Stimulated activated CD4-positive, alpha-beta T cell treated with anti-CD3 and anti-CD28 coated beads, Interleukin-4, amount 100 ng/mL, for 1 hour (primary cell): Measurements from ENCODE around the gene HADHA.
A peak's percentile ranks its signal among the peaks of the same experiment; 100 is the strongest.

Source experiments
- DNase-seq: peaks from one replicate; pipeline ENCODE4 v3.0.0-alpha.2; 2020

Gene HADHA

GRCh38 chr2:26243470-26244308 is 743 bp downstream of the HADHA start:
- peak; percentile 4 for DNase-seq

DNA sequence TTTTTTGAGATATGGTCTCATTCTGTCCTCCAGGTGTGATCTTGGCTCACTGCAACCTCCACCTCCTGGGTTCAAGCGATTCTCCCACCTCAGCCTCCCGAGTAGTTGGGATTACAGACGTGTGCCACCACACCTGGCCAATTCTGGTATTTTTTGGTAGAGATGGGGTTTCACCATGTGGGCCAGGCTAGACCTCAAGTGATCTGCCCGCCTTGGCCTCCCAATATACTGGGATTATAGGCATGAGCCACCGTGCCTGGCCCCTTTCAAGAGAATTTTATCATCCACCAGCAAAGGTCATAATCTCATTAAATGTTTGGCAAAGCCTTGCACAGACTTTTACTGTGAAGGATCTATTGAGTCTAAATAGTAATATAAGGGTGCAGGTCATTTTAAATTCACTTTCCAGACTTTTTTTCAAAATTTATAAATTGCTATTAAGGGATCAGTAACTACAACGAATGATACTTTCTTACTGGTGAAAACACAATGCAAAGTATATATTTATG is 2.5 kb downstream of the HADHA start:
- DNase-seq = no peak

- DNase-seq = no peak
Observed at GRCh38 chr2:26238311-26238958, 6.0 kb downstream of the HADHA start.

DNA sequence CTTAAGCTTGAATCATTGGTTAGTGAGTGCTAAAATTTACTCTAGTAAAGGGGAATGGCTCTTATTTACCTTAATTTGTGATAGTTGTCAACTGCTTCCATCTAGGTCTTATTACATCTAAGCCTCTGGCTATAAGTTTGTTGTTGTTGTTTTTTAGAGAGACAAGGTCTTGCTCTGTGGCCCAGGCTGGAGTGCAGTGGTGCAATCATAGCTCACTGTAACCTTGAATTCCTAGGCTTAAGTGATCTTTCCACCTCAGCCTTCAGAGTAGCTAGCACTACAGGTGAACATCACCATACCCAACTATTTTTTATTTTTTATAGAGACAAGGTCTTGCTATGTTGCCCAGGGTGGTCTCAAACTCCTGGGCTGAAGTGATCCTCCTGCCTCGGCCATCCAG is 6.6 kb downstream of the HADHA start:
- no peak for DNase-seq

- DNase-seq = no peak
Observed at GRCh38 chr2:26235089-26235488, 9.3 kb downstream of the HADHA start.

DNA sequence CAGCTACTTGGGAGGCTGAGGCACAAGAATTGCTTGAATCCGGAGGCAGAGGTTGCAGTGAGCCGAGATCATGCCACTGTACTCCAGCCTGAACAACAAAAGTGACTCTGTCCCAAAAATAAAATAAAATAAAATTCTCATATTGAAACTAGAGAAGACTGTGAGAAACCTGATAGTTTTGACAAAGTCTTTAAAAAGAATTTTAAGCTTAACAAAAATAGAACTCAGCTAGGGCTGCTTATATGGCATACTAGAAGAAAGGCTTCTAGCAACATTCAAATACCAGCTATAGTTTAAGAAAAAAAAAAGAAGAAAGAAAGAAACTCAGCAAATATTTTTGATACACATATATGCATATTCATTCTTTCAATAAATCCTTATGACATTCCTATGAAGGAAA is 13.6 kb downstream of the HADHA start:
- no peak for DNase-seq

GRCh38 chr2:26229595-26229994 is 14.8 kb downstream of the HADHA start:
- no peak for DNase-seq

DNA sequence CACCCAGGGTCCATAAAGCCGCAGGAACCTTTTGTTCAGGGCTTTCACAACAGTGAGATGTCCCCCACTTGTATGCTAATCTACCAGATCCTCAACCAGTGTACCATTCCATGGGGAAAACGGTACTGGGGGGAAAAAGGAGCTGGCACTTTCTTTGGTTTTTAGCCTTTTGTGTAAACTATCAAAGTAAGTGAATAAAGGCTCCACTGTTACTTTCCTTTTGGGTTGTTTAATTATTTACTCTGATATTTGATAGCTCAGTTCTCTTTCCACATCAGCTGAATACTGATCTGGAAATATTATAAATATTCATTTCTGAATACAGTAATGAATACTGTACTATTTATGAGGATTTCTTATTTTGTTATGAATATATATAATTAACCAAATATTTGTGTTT is 20.3 kb downstream of the HADHA start:
- DNase-seq = no peak

DNA sequence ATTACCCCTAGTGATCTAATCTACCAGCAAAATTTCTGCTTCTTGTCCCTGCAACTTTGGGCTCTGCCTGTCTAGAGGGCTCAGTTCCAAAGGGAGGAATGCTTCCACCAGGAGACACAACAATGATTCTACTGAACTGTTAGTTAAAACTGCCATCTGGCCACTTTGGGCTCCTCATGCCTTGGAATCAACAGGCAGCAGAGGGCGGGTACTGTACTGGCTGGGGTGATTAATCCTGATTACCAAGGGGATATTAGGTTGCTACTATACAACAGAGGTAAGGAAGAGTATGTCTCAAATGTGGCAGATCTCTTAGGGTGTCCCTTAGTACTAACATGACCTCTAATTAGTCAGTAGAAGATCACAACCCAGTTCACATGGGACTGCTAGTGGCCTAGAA is 21.4 kb downstream of the HADHA start:
- no peak for DNase-seq

- no peak for DNase-seq
Observed at GRCh38 chr2:26217720-26218119, 26.7 kb downstream of the HADHA start.

- no peak for DNase-seq
Observed at GRCh38 chr2:26216587-26216986, 27.8 kb downstream of the HADHA start.

DNA sequence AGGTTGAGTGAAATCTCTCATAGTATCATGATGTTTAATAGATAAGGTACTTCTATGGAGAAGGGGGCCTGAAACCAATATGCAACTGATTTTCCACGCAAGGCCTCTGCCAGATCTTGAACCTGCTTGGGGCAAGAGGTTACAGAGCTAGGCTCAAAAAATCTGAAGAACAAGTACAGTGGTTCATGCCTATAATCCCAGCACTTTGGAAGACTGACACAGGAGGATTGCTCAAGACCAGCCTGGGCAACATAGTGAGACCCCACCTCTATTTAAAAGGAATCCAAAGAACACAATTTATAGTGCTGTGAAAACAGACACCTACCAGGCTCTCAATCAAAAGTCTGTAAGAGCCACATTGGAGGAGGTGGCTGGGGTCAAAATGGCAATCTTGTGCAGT is 28.6 kb downstream of the HADHA start:
- DNase-seq = no peak

GRCh38 chr2:26214759-26215158 is 29.7 kb downstream of the HADHA start:
- DNase-seq = no peak

DNA sequence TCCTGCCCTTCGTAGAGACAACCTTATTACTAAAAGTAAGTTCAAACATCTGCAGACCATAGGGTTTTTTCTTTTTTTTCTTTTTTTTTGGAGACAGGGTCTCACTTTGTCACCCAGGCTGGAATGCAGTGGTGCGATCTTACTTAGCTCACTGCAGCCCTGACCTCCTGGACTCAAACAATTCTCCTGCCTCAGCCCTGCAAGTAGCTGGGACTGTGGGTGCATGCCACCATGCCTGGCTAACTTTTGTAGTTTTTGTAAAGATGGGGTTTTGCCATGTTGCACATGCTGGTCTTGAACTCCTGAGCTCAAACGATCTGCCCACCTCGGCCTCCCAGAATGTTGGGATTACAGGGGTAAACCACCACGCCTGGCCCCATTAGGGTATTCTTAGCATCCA is 32.4 kb downstream of the HADHA start:
- no peak for DNase-seq

DNA sequence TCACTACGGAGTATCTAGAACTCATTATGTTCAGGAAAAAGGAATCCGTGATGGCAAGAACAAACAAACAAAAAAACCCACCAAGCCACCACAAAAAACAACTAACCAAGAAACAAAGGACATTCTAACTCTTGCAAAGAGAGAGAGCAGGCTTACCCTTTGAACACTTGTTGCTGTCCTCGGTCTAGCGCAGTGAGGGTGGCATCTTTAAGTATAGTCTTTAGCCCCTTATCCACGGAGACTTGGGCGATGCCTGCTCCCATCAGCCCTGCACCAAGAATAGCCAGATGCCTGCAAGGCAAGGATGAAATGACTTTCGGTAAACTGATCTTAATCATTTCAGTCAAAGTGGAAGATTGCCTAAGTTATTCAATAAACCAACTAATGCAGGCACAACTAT is 40.5 kb downstream of the HADHA start:
- no peak for DNase-seq

GRCh38 chr2:26202981-26203490 is 41.4 kb downstream of the HADHA start:
- DNase-seq = no peak

- DNase-seq = no peak
Observed at GRCh38 chr2:26197516-26197915, 46.9 kb downstream of the HADHA start.

DNA sequence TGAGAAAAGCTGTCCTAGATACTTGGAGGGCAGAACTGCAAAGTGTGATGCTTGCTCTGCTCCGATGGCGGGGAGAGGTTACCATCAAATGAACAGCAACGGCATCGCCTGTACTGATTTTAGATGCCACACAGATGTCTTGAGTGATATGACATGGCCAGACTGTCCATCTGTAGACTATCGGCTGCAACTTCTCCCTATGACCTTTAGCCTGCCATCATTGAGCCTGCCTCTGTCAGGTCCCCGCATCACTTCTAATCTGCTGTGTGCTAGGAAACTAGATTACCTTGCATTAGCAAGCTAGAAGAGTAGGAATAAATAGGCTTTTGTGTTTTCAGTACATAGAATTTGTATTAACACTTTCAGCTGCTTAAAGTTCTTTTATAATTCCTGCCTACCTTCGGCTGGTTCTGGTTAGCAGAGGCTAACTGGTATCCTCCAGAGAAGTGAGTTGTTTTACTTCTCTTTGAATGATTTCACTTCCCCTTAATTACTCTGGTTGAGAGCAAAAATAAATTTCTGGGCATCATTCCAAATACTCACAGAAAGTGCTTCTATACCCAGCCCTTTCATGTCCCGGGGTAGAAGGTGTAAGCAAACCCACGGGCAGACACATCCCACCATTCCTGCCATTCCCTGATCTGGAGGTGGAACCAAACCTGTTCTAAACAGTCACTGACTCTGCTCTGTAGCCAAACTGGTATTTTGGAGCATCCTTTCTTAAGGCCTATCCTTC is 47.6 kb downstream of the HADHA start:
- DNase-seq = no peak

GRCh38 chr2:26195040-26195984 is 49.1 kb downstream of the HADHA start:
- DNase-seq = no peak

DNA sequence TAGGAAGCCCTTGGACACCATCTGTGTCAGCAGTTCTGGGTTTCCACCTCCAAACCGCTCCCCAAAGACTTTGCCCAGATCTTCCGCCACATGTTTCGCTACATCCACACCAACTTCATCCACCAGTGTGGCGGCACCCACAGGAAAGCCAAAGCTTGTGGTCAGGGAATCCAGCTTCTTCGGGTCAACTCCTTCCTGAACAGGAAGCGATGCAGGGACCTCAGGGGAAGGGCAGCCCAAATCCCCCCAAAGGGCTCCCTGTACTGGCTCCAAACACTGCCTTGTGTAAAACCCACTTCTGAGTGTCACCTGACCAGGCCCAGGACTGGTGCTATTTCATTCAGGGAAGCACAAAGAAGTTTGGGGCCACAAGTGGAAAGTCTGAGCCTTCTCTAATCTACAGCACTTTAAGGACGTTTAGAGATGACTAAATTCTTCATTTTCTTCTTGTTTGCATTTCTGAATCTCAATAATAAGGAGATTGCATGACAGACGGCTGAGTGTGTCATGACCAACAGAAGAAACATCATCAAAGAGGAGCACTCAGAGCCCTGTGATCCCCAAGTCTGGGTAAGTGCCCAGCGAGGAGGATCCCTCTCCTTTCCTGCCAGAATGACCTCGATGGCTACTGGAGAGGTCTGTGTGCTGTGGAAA is 50.7 kb downstream of the HADHA start:
- DNase-seq = no peak

DNA sequence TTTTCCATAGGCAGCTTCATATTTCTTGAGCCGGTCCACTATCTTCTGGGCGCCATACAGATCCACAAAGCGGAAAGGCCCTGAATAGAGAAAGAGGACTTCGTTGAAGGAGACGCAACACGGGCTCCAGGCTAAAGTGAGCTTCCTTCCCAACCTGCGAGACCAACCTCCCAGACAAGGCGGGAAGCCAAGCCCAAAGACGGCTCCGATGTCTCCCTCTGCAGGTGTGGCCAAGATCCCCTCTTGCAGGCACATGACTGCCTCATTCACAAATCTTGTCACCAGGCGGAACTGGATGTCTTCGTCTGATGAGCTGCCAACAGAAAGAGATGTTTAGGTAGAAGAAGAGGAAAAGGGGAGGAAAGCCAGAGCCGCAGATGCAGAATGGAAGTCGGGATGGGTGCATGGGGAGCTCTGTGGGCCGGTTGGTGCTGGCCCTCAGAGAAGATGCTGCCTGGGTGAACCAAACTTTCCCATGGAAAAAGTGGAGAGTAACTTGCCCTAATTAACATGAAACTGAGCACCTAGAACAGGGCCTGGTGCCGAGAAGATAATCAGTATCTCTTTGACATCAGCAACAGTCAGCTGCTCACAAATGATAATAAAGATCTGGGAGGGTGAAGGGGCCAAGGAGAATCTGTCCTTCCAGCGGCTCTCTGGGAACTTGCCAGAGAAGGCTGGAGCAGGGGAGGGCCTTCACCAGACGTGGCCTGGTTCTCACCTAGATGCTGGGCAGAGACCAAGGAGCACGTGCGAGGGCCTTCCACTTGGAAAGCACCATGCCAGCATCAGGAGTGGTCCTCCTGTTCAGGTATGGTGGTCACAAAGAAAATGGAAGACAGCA is 52.9 kb downstream of the HADHA start:
- DNase-seq = no peak
